ENCODE data around the gene CCNQ.

CCNQ gene

DNA sequence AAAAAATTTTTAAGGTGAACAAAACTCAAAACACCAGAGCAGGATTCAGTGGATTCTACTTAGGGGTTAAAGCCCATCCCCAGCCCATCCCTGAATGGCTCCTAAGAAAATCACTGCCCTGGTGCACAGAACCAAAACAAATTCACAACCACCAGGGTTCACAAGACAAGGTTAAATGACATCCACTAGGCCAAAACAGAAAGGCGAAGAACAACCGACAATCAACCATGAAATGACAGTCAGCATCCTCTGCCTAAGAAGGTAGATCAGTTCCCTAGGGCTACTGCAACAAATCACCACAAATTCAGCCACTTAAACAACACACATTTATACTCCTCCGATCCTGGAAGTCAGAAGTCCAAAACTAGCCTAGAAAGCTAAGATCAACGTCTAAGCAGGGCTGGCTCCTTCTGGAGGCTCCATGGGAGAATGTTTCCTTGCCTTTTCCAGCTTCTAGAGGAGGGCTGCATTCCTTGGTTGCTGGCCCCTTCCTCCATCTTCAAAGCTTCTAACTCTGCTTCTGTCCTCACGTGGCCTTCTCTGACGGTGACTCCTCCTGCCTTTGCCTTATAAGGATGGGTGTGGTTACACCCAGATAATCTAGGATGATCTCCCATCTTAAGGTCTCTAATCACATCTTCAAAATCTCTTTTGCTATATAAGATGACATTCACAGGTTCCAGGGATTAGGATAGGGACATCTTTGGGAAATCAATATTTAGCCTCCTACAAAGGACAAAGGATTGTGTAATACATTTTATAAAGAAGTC is 1.8 kb downstream of the CCNQ start:
- DNase-seq (ENCODE audit: low read depth): no peak

DNA sequence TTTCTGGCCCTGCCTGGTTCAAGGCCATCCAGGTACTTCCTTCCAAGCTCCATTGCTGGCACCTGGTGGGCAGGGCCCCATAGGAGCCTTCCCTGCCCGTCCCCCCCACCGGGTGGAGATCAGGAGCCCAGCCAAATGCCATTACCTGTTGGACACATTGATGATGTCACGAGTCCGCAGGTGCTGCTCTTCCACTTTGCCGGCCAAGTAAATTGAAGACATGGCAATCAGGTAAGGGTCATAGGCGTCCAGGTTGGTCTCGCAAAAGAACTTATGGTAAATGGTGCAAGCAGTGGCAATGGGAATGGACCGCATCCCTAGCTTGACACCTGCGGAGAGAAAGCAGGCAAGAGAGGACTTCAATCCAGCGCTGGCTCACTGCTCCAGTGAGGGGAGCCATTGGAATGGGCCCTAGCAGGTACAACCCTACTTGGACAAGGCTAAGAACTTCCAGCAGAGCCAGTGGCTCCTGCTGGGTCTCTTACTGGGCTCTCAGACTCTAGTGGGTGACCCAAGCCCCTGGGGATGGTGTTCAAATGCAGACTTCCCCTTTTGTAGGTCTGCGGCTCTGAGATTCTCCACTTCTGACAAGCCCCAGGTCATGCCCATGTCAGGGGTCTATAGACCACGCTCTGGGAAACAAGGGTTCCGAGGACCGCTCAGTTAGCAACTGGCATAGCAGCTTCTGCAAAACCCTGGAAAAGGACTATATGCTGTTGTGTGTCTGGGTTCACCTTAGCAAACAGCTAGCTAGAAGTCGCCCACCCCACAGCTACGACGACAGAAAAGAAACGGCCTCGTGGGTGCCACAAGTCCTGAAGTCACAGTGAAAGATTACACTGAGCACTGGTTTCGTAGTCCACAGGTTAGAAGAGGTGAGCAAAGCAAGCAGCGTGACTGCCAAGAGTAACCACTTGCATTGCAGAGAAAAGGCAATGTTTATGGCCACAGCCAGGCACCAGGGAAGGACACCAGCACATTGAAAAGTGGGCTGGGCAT is 2.8 kb downstream of the CCNQ start:
- no peak for DNase-seq (ENCODE audit: low read depth)

DNA sequence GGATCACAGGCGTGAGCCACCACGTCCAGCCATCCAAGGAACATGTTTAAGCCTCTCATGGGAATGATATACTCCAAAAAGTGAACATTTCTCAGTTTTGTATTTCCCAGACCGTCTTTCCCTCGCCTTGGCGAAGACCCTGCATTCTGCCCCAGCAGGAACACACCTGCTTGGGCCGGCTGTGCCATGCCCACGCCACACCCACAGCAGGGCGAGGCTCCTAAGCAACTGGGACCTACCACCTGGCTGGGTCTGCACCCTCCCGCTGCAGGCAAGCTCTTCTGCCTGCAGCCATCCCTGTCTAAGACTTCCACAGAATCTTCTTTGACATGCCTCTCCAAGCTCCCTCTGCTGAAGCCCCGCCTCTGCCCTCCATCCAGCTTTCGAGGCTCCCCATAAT is 3.6 kb downstream of the CCNQ start:
- DNase-seq (ENCODE audit: low read depth): no peak

DNA sequence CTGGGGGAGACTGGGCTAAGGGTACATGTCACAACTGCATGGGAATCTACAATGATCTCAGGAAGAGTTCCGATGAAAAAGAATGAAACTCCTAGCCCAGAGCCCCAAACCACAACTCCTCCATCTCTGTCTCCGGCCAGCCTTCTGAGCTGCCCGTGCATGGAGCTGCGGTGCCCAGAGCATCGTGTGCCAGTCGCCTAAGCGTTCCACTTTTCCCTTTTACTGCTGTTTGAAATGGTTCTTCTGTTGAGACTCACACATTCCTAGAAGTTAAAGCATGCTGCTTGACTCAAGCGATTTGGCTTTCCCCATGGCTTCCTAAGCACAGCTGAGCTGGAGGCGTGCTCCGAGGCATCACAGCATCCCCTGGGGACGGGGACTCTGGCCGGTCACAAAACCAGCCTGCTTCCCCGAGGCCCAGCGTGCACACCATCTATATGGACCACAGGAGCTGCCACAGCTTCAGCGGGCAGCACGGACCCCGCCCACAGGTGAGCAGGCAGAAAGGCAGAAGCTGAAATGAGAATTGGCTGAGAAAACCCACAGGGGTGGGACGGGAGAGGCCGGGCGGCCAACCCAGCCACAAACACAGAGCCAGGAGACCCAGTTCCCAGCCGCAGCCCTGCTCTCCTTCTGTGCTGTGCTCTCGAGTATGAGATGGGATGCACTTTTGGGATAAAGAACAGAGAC is 5.0 kb downstream of the CCNQ start:
- no peak for DNase-seq (ENCODE audit: low read depth)

DNA sequence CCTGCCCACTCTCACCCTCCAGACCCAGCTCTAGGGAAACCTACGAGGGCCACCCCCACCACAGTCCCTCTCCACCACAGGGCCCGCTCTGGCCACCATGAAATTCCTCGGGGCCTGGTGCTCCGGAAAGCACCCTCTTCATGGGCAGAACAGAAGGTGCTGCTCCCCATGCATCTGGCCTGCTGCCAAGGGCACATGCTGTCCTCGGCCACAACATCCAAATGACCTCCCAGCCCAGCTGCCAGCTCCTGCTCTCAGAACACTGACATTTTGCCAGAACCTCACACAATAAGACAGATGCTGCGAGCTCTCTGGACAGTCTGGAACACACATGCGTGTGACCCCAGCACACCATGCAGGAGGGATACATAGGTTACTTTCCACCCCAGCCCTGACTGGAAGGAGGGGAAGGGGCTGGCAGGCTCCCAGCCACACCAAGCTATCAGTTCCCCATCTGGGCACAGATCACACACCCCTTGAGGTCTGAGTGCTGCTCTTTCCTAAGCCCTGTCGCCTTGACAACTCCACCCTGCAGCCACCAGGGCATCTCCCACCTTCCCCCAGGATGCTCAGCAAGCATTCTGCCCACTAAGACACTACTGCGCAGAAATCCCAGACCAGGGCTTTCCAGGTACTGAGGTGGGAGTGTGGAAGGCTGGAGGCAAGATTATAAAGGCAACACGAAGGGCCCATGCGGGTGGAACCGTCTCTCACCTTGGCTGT is 5.8 kb downstream of the CCNQ start:
- DNase-seq (ENCODE audit: low read depth): no peak

DNA sequence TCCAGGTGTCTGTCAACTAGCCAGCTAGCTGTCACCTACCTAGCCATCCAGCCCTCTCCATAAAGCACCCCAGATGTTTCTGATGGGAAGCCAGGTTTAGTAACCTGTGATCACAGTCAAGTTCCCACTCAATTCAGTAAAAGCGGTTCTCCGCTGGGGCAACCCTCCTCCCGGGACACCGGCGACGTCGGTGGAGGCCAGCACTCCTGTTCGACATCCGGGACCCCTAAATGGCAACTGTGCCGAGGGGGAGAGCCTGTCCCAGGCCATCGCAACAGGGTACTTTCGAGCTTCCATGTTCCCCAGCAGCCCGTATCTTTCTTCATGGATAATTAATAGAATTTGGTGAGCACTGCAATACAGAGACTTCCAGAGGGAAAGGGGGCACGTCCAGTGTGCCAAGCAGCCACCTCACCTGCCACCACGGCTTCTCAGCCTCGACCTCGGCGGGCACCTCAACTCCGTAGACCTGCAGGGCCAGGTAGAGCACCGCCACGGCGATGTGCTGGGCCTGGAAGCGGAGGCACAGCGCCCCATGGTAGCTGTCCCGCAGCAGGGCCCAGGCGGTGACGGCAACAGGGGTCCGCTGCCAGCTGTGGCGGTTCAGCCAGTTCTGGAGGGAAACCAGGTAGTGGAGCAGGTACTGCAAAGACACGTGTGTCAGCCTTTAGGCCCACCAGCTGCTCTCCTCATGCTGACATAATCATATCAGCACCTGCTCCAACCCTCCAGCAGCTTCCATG is 6.7 kb downstream of the CCNQ start:
- DNase-seq (ENCODE audit: low read depth): no peak

DNA sequence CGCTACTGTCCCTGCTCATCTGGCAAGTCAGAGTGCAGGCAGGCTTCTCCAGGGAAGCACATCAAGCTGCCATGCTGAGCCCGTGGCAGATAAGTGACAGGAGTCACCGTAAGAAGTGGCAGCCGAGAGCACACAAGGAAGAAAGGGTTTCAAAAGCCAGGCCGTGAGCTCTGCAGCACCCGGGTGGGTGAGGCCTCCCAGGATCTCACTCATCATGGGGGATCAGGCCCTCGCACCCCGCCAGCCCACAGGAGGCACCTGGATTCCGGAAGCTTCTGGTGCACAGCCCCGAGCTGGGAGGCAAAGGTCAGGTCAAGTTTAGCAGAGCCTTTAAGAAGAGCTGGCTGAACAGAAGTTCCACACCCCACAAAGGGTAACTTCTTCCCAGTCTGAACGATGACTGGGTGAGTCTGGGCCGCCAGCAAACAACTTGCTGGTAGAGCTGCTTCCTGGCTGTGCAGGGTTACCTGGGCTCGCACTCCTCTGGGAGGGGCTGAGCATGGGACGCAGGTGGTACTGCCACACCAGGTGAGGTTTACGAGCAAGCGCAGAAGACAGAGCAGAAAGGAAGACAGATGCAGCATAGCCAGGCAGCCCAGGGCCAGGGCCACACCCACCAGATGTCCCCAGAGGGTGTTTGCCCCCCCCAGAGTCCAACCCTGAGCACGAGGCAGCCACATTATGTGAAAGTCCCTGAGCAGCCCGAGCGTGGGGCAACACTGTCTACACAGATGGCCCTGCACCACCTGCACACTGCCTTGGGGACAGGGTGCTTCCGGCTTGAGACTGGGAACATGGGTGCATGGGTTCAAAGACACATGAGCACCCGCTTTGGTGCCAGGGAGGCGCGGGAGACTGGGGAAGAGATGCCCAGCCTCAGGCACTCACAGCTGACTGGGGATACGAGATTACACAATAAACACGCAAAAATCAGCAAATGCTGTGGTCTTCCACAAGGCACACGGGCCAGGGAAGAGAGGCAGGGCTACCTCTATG is 7.7 kb downstream of the CCNQ start:
- no peak for DNase-seq (ENCODE audit: low read depth)

DNA sequence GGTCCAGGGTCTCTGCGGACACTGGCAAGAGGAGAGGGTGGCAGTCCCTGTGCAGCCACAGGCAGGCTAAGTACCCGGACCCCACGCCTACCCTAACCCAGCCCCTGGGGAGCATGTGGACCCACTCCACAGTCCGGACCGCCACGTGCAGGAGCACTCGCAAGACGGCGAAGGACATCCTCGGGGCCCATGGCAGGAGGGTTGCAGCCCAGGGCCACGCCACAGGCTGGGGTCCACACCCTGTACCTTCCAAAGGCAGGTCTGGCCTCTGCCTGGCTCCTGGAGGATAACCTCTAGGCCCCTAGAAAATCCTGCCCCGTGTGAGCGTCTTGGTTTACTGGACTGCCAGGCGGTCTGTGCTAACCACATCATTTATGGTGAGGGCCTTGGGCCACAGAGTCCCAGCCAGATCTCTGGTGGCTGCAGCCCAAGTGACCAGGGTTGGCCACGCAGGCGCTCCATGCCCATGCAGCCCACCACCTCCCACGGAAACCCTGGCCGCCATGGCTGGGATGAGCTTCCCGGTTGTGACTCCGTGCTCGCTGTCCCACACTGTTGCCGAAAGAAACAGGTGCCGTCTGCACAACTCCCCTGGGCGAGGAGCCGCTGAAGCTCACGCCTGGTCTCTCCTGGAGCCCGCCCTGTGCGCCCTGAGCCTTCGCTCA is 10.0 kb downstream of the CCNQ start:
- no peak for DNase-seq (ENCODE audit: low read depth)

DNA sequence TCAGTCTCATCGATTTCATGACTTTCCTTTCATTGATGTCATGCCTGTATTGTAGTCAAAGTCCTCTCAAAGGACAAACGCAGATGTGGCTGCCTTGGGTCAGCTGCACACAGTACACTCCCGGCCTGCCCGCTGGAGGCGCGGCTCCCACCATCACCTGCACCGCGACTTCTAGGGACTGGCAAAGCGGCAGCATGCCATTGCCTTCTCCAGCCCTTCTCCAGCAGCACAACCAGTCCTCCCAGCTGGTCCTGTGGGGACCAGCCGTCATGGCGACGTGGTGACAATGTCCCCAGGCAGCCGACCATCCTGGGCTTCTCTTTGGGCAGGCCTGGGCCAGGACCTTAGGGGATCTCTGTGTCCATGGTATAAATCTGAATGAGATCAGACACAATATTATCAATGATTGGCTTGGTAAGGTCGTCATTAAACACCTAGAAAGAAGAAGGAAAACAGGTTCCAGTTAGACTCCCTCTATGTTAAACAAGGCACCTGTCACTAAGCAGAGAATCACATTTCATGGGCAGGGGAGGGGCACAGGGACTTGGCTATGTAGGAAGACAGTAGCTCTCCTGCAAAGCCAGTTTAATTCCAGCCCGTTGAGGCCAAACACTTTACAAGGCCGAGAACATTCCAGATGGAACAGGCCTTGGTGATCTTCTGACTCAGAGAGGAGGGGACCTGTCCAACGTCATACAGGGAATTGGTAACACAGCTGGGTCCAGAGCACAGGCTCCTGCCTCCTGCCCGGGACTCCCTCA is 10.7 kb downstream of the CCNQ start:
- no peak for DNase-seq (ENCODE audit: low read depth)

DNA sequence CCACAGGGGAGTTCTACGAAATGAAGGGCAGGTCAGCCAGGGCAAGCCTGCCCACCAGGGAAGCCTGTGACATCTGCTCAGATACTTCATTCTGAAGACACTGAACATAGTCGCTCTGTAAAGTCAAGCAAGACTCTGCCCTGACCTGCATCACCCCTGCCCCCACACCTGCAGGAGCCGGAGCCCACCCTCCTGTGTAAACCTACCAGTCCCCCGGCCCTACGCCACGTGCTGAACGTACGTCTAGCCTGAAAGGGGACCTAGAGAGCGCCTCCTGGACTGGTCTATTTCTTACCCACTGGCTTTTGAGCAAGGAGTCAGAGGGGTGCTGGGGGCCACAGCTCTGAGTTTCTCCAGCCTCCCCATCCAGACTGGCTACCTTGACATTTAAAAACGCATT is 11.6 kb downstream of the CCNQ start:
- DNase-seq (ENCODE audit: low read depth): no peak

DNA sequence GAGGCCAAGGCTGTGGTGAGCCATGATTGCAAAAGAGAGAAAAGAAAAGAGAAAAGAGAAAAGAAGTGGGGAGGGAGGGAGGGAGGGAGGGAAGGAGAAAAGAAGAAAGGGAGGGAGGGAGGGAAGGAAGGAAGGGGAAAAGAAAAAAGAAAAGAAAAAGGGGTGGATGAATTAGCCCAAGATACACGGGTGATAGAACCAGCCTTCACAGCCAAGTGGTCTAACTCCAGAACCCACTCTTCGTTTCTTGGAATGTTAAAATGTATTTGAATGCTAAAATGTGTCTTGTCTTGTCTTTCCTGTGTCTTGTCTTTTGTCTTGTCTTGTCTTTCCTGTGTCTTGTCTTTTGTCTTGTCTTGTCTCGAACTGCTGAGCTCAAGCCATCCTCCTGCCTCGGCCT is 13.1 kb downstream of the CCNQ start:
- DNase-seq (ENCODE audit: low read depth): no peak

DNA sequence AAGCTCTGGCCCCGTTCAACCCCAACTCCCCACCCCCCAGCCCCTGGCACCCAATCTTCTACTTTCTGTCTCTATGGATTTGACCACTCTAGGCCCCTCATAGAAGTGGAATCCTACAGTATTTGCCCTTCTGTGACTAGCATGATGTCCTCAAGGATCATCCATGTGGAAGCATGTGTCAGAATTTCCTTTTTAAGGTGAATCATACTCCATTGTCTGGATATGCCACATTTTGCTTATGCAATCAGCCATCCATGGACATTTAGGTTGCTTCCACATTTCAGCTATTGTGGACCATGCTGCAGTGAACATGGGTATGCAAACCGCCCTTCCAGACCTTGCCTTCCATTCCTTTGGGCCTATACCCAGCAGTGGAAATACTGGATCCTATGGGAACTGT is 15.5 kb downstream of the CCNQ start:
- DNase-seq (ENCODE audit: low read depth): no peak

DNA sequence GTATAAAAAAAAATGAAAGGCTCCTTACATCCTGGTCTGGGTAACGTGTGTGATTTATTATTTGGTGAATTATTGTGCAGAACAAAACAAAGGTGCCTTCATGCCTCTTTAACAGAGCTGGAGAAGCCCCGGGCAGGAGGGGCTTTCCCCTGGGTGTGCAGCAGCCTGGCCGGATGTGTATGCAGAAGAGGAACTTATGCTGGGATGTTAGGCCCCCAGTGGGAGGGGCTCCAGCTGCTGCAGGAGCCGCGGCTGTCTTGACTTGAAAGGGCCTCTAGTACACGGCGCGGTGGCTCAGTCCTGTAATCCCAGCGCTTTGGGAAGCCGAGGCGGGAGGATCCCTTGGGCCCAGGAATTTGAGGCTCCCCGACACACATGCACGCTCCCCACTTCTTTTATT is 16.0 kb downstream of the CCNQ start:
- peak; percentile 18 for DNase-seq (ENCODE audit: low read depth)

DNA sequence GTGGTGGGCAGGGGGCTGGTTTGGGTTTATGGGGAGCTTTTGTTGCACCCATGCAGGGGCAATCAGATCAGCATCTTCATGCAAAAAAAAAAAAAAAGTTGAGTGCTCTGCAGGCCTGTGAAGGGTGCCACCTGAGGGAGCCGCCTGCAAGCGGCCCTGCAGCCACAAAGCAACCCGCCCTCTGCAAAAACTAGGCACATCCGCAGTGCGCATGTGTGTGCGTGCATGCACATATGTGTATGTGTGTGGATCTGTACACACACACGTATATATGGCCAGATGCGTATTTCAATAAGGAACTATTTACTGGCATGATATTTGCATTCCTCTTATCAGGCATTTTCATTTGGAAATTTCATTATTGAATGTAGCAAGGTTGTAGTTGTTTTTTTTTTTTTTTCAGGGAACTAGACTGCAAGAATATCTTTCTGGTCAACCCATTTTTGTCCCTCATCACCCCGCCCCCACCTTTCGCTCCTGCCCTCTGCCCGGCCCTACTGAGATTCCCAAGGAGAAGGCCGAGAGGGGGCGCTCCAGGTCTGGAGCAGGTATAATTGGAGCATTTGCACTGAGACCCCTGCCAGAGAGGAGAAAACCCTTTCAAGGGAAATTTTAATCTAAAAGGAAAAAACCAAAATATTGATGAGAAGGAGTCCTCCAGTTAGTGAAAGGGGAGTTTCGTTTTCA is 18.1 kb downstream of the CCNQ start:
- DNase-seq (ENCODE audit: low read depth): no peak

DNA sequence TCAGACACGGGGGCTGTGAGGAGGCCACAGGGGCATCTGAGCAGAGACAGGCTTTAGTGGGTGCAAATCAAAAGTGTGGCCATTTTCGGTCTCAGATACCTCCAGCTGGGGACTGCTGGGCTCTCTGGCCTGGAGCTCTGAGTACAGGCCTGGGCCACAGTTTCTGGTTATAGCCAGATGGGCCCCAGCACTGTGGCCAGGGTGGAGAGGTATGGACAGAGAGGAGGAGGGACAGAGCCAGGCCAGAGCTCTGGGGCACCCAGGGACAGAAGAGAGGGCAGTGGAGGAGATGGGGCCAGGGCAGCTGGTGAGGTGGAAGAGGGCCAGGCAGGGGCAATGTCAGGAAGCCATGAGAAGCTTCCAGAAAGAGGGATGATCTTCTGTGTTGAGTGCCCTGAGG is 20.1 kb downstream of the CCNQ start:
- DNase-seq (ENCODE audit: low read depth): no peak

DNA sequence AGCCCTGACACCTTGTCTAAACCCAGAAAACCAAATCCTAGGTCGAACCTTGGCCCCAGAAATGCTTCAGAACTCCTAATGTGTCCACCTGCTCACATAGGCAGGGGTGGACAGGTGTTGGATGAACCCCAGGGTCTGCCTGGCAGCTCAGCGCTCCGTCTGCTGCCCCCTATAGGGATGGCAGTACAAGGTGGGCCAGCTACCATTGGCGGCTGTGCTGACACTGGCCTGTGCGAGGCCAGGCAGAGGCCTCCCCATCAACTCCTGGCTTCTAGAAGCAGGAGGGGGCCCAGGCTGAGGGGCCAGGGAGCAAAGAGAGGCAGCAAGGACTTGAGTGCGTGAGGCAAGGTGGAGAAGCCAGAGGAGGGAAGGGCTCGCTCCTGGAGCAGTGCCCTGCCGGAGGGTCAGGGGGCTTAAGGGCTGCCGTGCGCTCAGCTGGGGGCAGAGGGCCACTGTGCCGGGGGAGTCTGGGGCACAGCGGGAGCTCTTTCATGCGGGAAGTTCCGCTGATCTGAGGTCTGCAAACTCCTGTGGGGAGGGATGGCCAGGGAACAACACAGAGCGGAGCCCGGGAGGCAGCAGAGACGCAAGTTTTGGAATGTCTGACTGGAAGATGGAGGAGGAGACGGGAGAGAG is 20.6 kb downstream of the CCNQ start:
- no peak for DNase-seq (ENCODE audit: low read depth)

DNA sequence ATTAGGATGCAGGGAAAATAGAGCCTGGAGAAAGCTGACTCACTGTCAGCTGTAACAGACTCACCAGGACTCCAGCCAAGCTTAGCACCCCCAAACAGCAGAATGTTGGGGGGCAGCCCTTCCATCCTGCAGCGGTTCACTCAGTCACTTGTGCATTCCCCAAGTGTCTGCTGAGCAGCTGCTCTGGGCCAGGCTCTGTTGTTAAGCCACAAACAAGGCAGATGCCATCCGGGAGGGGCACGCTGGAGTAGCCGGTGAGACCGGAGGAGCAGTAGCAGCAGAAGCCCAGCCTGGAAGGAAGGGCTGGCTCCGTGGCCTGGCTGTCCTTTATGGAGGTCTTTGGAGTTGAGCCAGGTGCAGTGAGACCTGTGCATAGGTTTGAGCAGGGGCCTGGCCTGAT is 22.0 kb downstream of the CCNQ start:
- DNase-seq (ENCODE audit: low read depth): no peak

Data from stimulated activated CD8-positive, alpha-beta memory T cell treated with anti-CD3 and anti-CD28 coated beads, Interleukin-7, amount 100 ng/mL, for 24 hours (primary cell).